ENCODE results near the gene PSMC4.

GRCh38 chr19:39927524-39928356, 43.2 kb upstream of the PSMC4 start:
- TF ChIP-seq CTCF (conservative IDR thresholded peaks at IDR 0.05 in 1 of 2, IDR thresholded peaks at IDR 0.05 in 1 of 2; ENCODE audit: extremely low read depth in 1 of 2, insufficient read depth in 1 of 2, low read depth in 1 of 2, low read length in 2 of 2) (no peak), EZH2 (IDR thresholded peaks at IDR 0.05; ENCODE audit: borderline replicate concordance, low read length) (no peak)

Measured in mammary epithelial cell (primary cell).